ENCODE data around the gene PDLIM5. TPM values are rescaled to one million over a fixed set of nuclear protein-coding genes. Genes with fewer than 3 reads are reported as not detected.
"Not testable (repeated sequence)": the region's sequence is repeated elsewhere in the genome, so short reads cannot be mapped to it uniquely, and the experiment has no call there.

The PDLIM5 gene
- total RNA-seq (2021; ENCODE audit: unreplicated experiment) (44.7 TPM), Bru-seq, nascent RNA (percentile 73 among the genes with signal in this experiment), BruChase-seq, experiment 1, labeled RNA remaining after a 2-hour chase (percentile 60 among the genes with signal in this experiment), BruChase-seq, experiment 2, labeled RNA remaining after a 6-hour chase (percentile 69 among the genes with signal in this experiment)
- 20.6 TPM for polyA plus RNA-seq (2012; ENCODE audit: insufficient read length)
- long read RNA-seq, full-length matches to known transcripts, result 21 of 59 reads
- long read RNA-seq, partial matches to known transcripts, result 22 of 59 reads
- long read RNA-seq, other reads (novel, unspliced or antisense), result 16 of 59 reads

DNA sequence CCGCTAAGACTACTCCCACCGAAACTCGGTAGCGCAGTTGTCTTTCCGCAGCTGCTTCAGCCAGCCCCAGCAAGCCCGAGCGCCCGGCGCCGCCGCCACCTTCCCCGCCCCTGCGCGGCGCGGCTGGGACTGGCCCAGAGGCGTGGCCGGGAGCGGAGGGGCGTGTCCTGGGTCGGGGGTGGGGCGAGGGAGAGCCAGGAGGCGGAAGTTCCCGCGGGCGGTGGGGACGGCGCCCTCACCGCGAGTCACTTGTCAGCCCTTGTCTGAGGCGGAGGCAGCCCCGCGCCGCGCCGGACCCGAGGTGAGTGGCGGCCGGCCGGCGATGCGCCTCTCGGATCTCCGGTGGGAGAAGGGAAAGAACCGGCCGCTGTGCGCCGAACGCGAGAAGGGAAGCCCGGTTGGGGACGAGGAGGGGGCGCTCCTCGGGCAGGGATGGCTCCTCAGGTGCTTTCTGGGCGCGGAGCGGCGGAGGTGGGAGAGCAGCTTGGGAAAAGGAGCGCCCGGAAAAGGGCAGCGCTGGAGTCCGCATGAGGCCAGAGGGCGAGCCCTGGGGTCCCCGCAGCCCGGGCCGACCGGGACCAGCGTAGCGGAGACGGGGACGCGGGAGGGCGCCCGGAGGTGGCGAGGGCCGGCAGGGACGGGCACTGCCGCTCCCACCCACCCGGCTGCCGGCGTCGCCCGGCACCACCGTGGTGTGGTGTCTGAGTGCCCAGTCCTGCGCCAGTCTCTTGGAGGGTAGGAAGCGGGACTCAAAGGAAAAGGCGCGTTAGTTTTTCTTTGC, at the start of gene PDLIM5:
TSS of gene PDLIM5 (plus strand) at position 248 of the 781 bp plus-strand sequence. CDS start 3,347 bp downstream, outside the sequence.
- Histone ChIP-seq H3K4me3 (ENCODE audit: low read depth in 2 of 2, low read length in 2 of 2) (peak within 1 kb of the TSS; percentile 74 to 75), H3K27ac (ENCODE audit: low read length) (peak within 1 kb of the TSS; percentile 79), H3K4me1 (ENCODE audit: control insufficient read depth, insufficient read depth, low read length) (peaks cover 11% of the 10 kb centered on the region; the same call in 1 of the 2 replicates), H3K27me3 (ENCODE audit: control insufficient read depth, insufficient read depth, low read length) (no peaks in the 10 kb centered on the region), H3K36me3 (ENCODE audit: control insufficient read depth, insufficient read depth, low read length) (peaks cover 3% of the 10 kb centered on the region), H3K9me3 (ENCODE audit: control insufficient read depth, insufficient read depth, low read depth, low read length) (no peaks in the 10 kb centered on the region)
- in situ Hi-C loops (cut with HindIII; ENCODE audit: low pct_unique_long_range_greater_than_20kb, low sequenced_read_pairs), result no loop called here
- POLR2A ChIA-PET, result interaction anchor here (0.7 to 1.0 kb wide), 2 partner anchors 69 to 1797 kb away, joined by 5 to 7 read pairs; no protein-coding TSS in a partner anchor
- BruUV-seq (replicated peaks), result no TSS peak
- ATAC-seq, result peak; percentile 94
- CTCF ChIA-PET, result interaction anchor here (0.7 kb wide), 1 partner anchor 20 kb away, joined by 5 read pairs; no protein-coding TSS in a partner anchor
- peak; percentile 54; the same call in 1 of the 2 replicates for TF ChIP-seq POLR2AphosphoS5 (IDR thresholded peaks at IDR 0.05; ENCODE audit: low read depth, low read length)
- no peak for TF ChIP-seq TCF7L2 (IDR thresholded peaks at IDR 0.05; ENCODE audit: low read depth, low read length)
- 0 out of 2 replicates have a peak, but pooled peaks have one; percentile 42 for TF ChIP-seq SIN3A (IDR thresholded peaks at IDR 0.05; ENCODE audit: borderline replicate concordance, insufficient read depth, low read depth, low read length)
- TF ChIP-seq CTCF (IDR thresholded peaks at IDR 0.05), result no peak
- TF ChIP-seq, protein P1, sequence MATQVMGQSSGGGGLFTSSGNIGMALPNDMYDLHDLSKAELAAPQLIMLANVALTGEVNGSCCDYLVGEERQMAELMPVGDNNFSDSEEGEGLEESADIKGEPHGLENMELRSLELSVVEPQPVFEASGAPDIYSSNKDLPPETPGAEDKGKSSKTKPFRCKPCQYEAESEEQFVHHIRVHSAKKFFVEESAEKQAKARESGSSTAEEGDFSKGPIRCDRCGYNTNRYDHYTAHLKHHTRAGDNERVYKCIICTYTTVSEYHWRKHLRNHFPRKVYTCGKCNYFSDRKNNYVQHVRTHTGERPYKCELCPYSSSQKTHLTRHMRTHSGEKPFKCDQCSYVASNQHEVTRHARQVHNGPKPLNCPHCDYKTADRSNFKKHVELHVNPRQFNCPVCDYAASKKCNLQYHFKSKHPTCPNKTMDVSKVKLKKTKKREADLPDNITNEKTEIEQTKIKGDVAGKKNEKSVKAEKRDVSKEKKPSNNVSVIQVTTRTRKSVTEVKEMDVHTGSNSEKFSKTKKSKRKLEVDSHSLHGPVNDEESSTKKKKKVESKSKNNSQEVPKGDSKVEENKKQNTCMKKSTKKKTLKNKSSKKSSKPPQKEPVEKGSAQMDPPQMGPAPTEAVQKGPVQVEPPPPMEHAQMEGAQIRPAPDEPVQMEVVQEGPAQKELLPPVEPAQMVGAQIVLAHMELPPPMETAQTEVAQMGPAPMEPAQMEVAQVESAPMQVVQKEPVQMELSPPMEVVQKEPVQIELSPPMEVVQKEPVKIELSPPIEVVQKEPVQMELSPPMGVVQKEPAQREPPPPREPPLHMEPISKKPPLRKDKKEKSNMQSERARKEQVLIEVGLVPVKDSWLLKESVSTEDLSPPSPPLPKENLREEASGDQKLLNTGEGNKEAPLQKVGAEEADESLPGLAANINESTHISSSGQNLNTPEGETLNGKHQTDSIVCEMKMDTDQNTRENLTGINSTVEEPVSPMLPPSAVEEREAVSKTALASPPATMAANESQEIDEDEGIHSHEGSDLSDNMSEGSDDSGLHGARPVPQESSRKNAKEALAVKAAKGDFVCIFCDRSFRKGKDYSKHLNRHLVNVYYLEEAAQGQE (IDR thresholded peaks at IDR 0.05; ENCODE audit: insufficient read depth in 1 of 2, low read depth in 2 of 2, low read length in 1 of 2), result no peak
- intact Hi-C loops (cut with micrococcal nuclease; ENCODE audit: unreplicated experiment), result no loop called here
- no peak for DNase-seq (ENCODE audit: low read depth, low spot score)

- H3K27me3 ChIP-seq (ENCODE audit: control insufficient read depth, insufficient read depth, low read length); ATAC-seq; POLR2A ChIA-PET; H3K27ac ChIP-seq (ENCODE audit: low read length); H3K4me1 ChIP-seq (ENCODE audit: control insufficient read depth, insufficient read depth, low read length); H3K4me3 ChIP-seq (ENCODE audit: low read depth in 2 of 2, low read length in 2 of 2); in situ Hi-C loops (cut with HindIII; ENCODE audit: low pct_unique_long_range_greater_than_20kb, low sequenced_read_pairs); intact Hi-C loops (cut with micrococcal nuclease; ENCODE audit: unreplicated experiment); H3K36me3 ChIP-seq (ENCODE audit: control insufficient read depth, insufficient read depth, low read length); DNase-seq (ENCODE audit: low read depth, low spot score); H3K9me3 ChIP-seq (ENCODE audit: control insufficient read depth, insufficient read depth, low read depth, low read length); CTCF ChIA-PET; BruUV-seq (replicated peaks): not testable (repeated sequence)
These were observed 49.3 kb upstream of the PDLIM5 start for GRCh38 chr4:94402439-94402838.
